Gastroesophageal sphincter (tissue), 4 donors: ENCODE results near the gene RASGRP3. TPM values are rescaled to one million over a fixed set of nuclear protein-coding genes. Genes with fewer than 3 reads are reported as not detected.

ENCODE experiments used
- ATAC-seq: fragments of 150-250 bp; one replicate; pipeline ENCODE4 v1.9.1; 2016; ENCODE audit warnings: mild to moderate bottlenecking, moderate library complexity
- H3K27ac ChIP-seq, 4 donors: fragments of 200-600 bp; sonication (generic) in 3 of 4; 1 replicate in 3 of 4; 2 replicates in 1 of 4; pipeline ENCODE4 v1.5.1; 2016 to 2019
- H3K27me3 ChIP-seq: fragments of 200-600 bp; sonication (generic); one replicate; pipeline ENCODE4 v1.5.1; 2019
- H3K36me3 ChIP-seq, 2 donors: fragments of 200-600 bp; sonication (generic); one replicate each; pipeline ENCODE4 v1.5.1; 2019; ENCODE audit warnings: control low read depth in 1 of 2
- H3K4me1 ChIP-seq, 3 donors: fragments of 200-600 bp; sonication (generic); 1 replicate in 2 of 3; 2 replicates in 1 of 3; pipeline ENCODE4 v1.5.1; 2016 to 2019; ENCODE audit warnings: control low read depth in 2 of 3
- H3K4me3 ChIP-seq, 2 donors: fragments of 200-600 bp; sonication (generic); one replicate each; pipeline ENCODE4 v1.5.1; 2019; ENCODE audit warnings: mild to moderate bottlenecking in 1 of 2, moderate library complexity in 1 of 2
- H3K9me3 ChIP-seq, 3 donors: fragments of 200-600 bp; sonication (generic); one replicate each; pipeline ENCODE4 v1.5.1; 2017 to 2019; ENCODE audit warnings: control low read depth in 2 of 3
- CTCF ChIP-seq, 4 experiments: fragments of 200-600 bp in 2 of 4; fragments of 450-650 bp in 2 of 4; sonication (generic) in 1 of 4; IDR thresholded peaks; one replicate each; pipeline ENCODE4 v1.5.1; 2017 to 2019; ENCODE audit warnings: antibody characterized with exemption in 4 of 4, mild to moderate bottlenecking in 2 of 4, moderate library complexity in 2 of 4
- EP300 ChIP-seq: sonication (generic); formaldehyde crosslinking; IDR thresholded peaks from one replicate; pipeline ENCODE4 v1.6.1; 2017; ENCODE audit warnings: antibody characterized with exemption, mild to moderate bottlenecking
- POLR2A ChIP-seq, 2 donors: fragments of 450-650 bp; IDR thresholded peaks; one replicate each; pipeline ENCODE4 v1.6.1; 2017; ENCODE audit warnings: antibody characterized with exemption in 2 of 2, mild to moderate bottlenecking in 2 of 2, moderate library complexity in 1 of 2
- POLR2AphosphoS5 ChIP-seq: sonication (generic); formaldehyde crosslinking; IDR thresholded peaks from one replicate; pipeline ENCODE4 v1.6.1; 2017; ENCODE audit warnings: antibody characterized with exemption
- WGBS, 2 donors: methylation state at CpG; one replicate each; pipeline ENCODE4 v1.1.5; 2018; ENCODE audit warnings: low coverage in 1 of 2; 5-methylcytosine and 5-hydroxymethylcytosine counted together
- total RNA-seq, 4 donors: library from RNA; depleted of rRNA; stranded (reverse); fragments of >200 nt; gene quantifications; one replicate each; pipeline ENCODE4 v1.1.0, GENCODE V29; 2016

Gene RASGRP3
- total RNA-seq, 4 donors from 2014 or later = 2.6 to 23.3 (median 8.3) TPM

- H3K27me3 ChIP-seq = no peaks in the 10 kb centered on the region
- H3K9me3 ChIP-seq = peaks cover 0 to 7% (median 0%) of the 10 kb centered on the region in 3 donors
- WGBS, 2 donors = 74 to 76% methylated on average over 2 of the region's 2 CpGs
- ATAC-seq = no peak
- no peaks in the 10 kb centered on the region for H3K36me3 ChIP-seq
- no peak overlapping the region for H3K27ac ChIP-seq
- no peak overlapping the region for H3K4me3 ChIP-seq
- peaks cover 0 to 5% (median 0%) of the 10 kb centered on the region in 3 donors for H3K4me1 ChIP-seq
- TF ChIP-seq POLR2AphosphoS5 (no peak), CTCF (IDR thresholded peaks at IDR 0.05) (no peak), EP300 (no peak), POLR2A (IDR thresholded peaks at IDR 0.05) (no peak)
Observed at GRCh38 chr2:33532966-33533365, 56.5 kb downstream of the RASGRP3 start.

GRCh38 chr2:33535421-33535820 is 59.0 kb downstream of the RASGRP3 start:
- 83 to 100% methylated on average over 2 to 3 of the region's 3 CpGs for WGBS, 2 donors
- TF ChIP-seq POLR2AphosphoS5 (no peak), EP300 (no peak), CTCF (IDR thresholded peaks at IDR 0.05) (no peak), POLR2A (IDR thresholded peaks at IDR 0.05) (no peak)
- no peak for ATAC-seq
- Histone ChIP-seq H3K27me3 (no peaks in the 10 kb centered on the region), H3K9me3 (peaks cover 0 to 7% (median 0%) of the 10 kb centered on the region in 3 donors), H3K4me1 (peaks cover 0 to 5% (median 0%) of the 10 kb centered on the region in 3 donors), H3K4me3 (no peak overlapping the region), H3K27ac (no peak overlapping the region), H3K36me3 (no peaks in the 10 kb centered on the region)

- ATAC-seq = no peak
Observed at GRCh38 chr2:33541243-33541642, 64.8 kb downstream of the RASGRP3 start.

GRCh38 chr2:33550206-33550605 is 73.8 kb downstream of the RASGRP3 start:
- WGBS, 2 donors = 71 to 83% methylated on average over 3 of the region's 3 CpGs
- Histone ChIP-seq H3K27me3 (no peaks in the 10 kb centered on the region), H3K9me3 (no peaks in the 10 kb centered on the region), H3K36me3 (no peaks in the 10 kb centered on the region), H3K4me3 (no peak overlapping the region), H3K4me1 (no peaks in the 10 kb centered on the region), H3K27ac (no peak overlapping the region)
- ATAC-seq = no peak
- TF ChIP-seq EP300 = no peak
- TF ChIP-seq POLR2AphosphoS5 = no peak

More at GRCh38 chr2:33541243-33541642, 64.8 kb downstream of the RASGRP3 start:
- Histone ChIP-seq H3K9me3 (peaks cover 0 to 7% (median 0%) of the 10 kb centered on the region in 3 donors), H3K27ac (no peak overlapping the region), H3K36me3 (no peaks in the 10 kb centered on the region), H3K4me3 (no peak overlapping the region), H3K4me1 (no peaks in the 10 kb centered on the region), H3K27me3 (no peaks in the 10 kb centered on the region)
- TF ChIP-seq POLR2A (IDR thresholded peaks at IDR 0.05) (no peak), POLR2AphosphoS5 (no peak), EP300 (no peak), CTCF (IDR thresholded peaks at IDR 0.05) (no peak)
- WGBS, 2 donors = 91 to 93% methylated on average over 4 of the region's 4 CpGs

- no peak for TF ChIP-seq POLR2AphosphoS5
- TF ChIP-seq CTCF (IDR thresholded peaks at IDR 0.05) = no peak
- no peak for TF ChIP-seq EP300
- TF ChIP-seq POLR2A (IDR thresholded peaks at IDR 0.05) = no peak
- peak; percentile 11 for ATAC-seq
- Histone ChIP-seq H3K27ac (no peak overlapping the region), H3K9me3 (no peaks in the 10 kb centered on the region), H3K36me3 (no peaks in the 10 kb centered on the region), H3K27me3 (no peaks in the 10 kb centered on the region), H3K4me1 (no peaks in the 10 kb centered on the region), H3K4me3 (no peak overlapping the region)
- WGBS, 2 donors = 63% methylated on average over 1 of the region's 1 CpG; no CpG with 5 or more reads in 1 of the 2 donors
Observed at GRCh38 chr2:33552758-33553461, 76.5 kb downstream of the RASGRP3 start.
